Measurements from ENCODE around the gene SORBS2.

Gene SORBS2

GRCh38 chr4:185801471-185801870 lies 10.5 kb downstream of the SORBS2 start:
- TF ChIP-seq CREB5 (CRISPR knock-in tag; IDR thresholded peaks at IDR 0.05; ENCODE audit: low read depth): no peak
- TF ChIP-seq GLIS3 (CRISPR knock-in tag; IDR thresholded peaks at IDR 0.05): no peak
- TF ChIP-seq ARNTL (CRISPR knock-in tag; IDR thresholded peaks at IDR 0.05; ENCODE audit: borderline replicate concordance, low read depth): no peak
- TF ChIP-seq ZFP3 (CRISPR knock-in tag; IDR thresholded peaks at IDR 0.05): no peak
- no peak for TF ChIP-seq TCF4 (CRISPR knock-in tag; IDR thresholded peaks at IDR 0.05; ENCODE audit: borderline replicate concordance)
- no peak for TF ChIP-seq TOX (CRISPR knock-in tag; IDR thresholded peaks at IDR 0.05; ENCODE audit: borderline replicate concordance)
- TF ChIP-seq CSRNP3 (CRISPR knock-in tag; IDR thresholded peaks at IDR 0.05): no peak
- TF ChIP-seq ZC3H10 (CRISPR knock-in tag; IDR thresholded peaks at IDR 0.05): no peak
- TF ChIP-seq ZNF565 (CRISPR knock-in tag; conservative IDR thresholded peaks at IDR 0.05; ENCODE audit: low read depth): no peak
- TF ChIP-seq ZNF70 (CRISPR knock-in tag; IDR thresholded peaks at IDR 0.05): no peak
- TF ChIP-seq ZNF8 (CRISPR knock-in tag; IDR thresholded peaks at IDR 0.05): no peak
- no peak for TF ChIP-seq ISL1 (CRISPR knock-in tag; IDR thresholded peaks at IDR 0.05)
- no peak for TF ChIP-seq ESRRG (CRISPR knock-in tag; IDR thresholded peaks at IDR 0.05)
- TF ChIP-seq POU6F1 (CRISPR knock-in tag; IDR thresholded peaks at IDR 0.05; ENCODE audit: borderline replicate concordance, low read depth): no peak
- no peak for TF ChIP-seq PATZ1 (CRISPR knock-in tag; IDR thresholded peaks at IDR 0.05; ENCODE audit: borderline replicate concordance)

GRCh38 chr4:185800266-185800945 lies 11.6 kb downstream of the SORBS2 start:
- no peak for ATAC-seq
- TF ChIP-seq ARNTL (CRISPR knock-in tag; IDR thresholded peaks at IDR 0.05; ENCODE audit: borderline replicate concordance, low read depth): no peak
- no peak for TF ChIP-seq SNAI2 (CRISPR knock-in tag; IDR thresholded peaks at IDR 0.05)
- TF ChIP-seq GLIS3 (CRISPR knock-in tag; IDR thresholded peaks at IDR 0.05): no peak
- no peak for TF ChIP-seq RARB (CRISPR knock-in tag; IDR thresholded peaks at IDR 0.05)
- no peak for TF ChIP-seq CSRNP3 (CRISPR knock-in tag; IDR thresholded peaks at IDR 0.05)
- no peak for TF ChIP-seq TCF4 (CRISPR knock-in tag; IDR thresholded peaks at IDR 0.05; ENCODE audit: borderline replicate concordance)
- TF ChIP-seq PPARA (CRISPR knock-in tag; IDR thresholded peaks at IDR 0.05; ENCODE audit: borderline replicate concordance): no peak

More at GRCh38 chr4:185801471-185801870, 10.5 kb downstream of the SORBS2 start:
- ATAC-seq: no peak

- TF ChIP-seq ZNF8 (CRISPR knock-in tag; IDR thresholded peaks at IDR 0.05): no peak
- TF ChIP-seq CREB5 (CRISPR knock-in tag; IDR thresholded peaks at IDR 0.05; ENCODE audit: low read depth): no peak
- no peak for TF ChIP-seq ZC3H10 (CRISPR knock-in tag; IDR thresholded peaks at IDR 0.05)
- TF ChIP-seq CSDC2 (CRISPR knock-in tag; IDR thresholded peaks at IDR 0.05): no peak
- TF ChIP-seq BACH2 (CRISPR knock-in tag; IDR thresholded peaks at IDR 0.05; ENCODE audit: borderline replicate concordance): no peak
- no peak for TF ChIP-seq TOX (CRISPR knock-in tag; IDR thresholded peaks at IDR 0.05; ENCODE audit: borderline replicate concordance)
- no peak for TF ChIP-seq ESRRG (CRISPR knock-in tag; IDR thresholded peaks at IDR 0.05)
- no peak for TF ChIP-seq ISL1 (CRISPR knock-in tag; IDR thresholded peaks at IDR 0.05)
- TF ChIP-seq TSHZ2 (CRISPR knock-in tag; IDR thresholded peaks at IDR 0.05): no peak
- TF ChIP-seq ZNF70 (CRISPR knock-in tag; IDR thresholded peaks at IDR 0.05): no peak
- no peak for TF ChIP-seq SNAI2 (CRISPR knock-in tag; IDR thresholded peaks at IDR 0.05)
- no peak for TF ChIP-seq RARB (CRISPR knock-in tag; IDR thresholded peaks at IDR 0.05)
- no peak for TF ChIP-seq ZNF565 (CRISPR knock-in tag; conservative IDR thresholded peaks at IDR 0.05; ENCODE audit: low read depth)
- TF ChIP-seq TCF4 (CRISPR knock-in tag; IDR thresholded peaks at IDR 0.05; ENCODE audit: borderline replicate concordance): no peak
- no peak for ATAC-seq
Observed at GRCh38 chr4:185799442-185799841, 12.6 kb downstream of the SORBS2 start.

Data from SK-N-SH treated with all-trans-retinoic acid at 6 μM for 48 hours (cell line).